Lower leg skin (tissue), 3 donors: Measurements from ENCODE around the gene FILIP1.

Experiments used
- CTCF ChIP-seq, 3 donors: fragments of 450-650 bp; IDR thresholded peaks; one replicate each; pipeline ENCODE4 v1.5.1; 2016; ENCODE audit warnings: antibody characterized with exemption in 3 of 3, mild to moderate bottlenecking in 3 of 3, moderate library complexity in 2 of 3
- POLR2A ChIP-seq, 2 donors: fragments of 450-650 bp; IDR thresholded peaks; one replicate each; pipeline ENCODE4 v1.6.1; 2016 to 2017; ENCODE audit warnings: antibody characterized with exemption in 2 of 2, mild to moderate bottlenecking in 1 of 2, moderate library complexity in 1 of 2

DNA sequence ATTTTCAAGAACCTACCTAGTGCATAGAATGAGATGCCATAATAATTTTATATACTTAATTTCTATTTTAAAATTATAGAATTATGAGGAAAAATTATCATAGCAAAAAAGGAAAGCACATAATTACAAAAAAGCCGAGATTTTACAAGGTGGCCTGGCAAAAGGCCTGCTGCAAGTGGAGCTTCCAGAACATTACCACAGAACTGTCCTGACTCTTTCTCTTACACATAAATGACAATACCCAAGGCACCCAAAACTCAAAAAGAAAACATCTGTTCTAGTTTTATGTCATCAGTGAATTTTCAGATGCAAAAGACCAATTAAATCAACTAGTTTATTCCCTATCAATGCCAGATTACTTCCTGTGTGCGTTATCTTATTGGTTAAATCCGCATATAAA lies 74.2 kb downstream of the FILIP1 start:
- no peak for TF ChIP-seq POLR2A (IDR thresholded peaks at IDR 0.05)
- no peak for TF ChIP-seq CTCF (IDR thresholded peaks at IDR 0.05)
